Suppressor macrophage treated with lipopolysaccharide for 1 hour (primary cell): ENCODE results near the gene LBHD1.

Source experiments
- DNase-seq, 3 donors: peaks; one replicate each; pipeline ENCODE4 v3.0.0-alpha.2; 2020 to 2022

LBHD1 gene

GRCh38 chr11:62671608-62672389, at the start of gene LBHD1, which contains the start of gene UQCC3:
Gene LBHD1 (minus strand): TSS chr11:62672267. CDS start chr11:62670031, 2,236 bp downstream.
Gene UQCC3 (plus strand): TSS chr11:62671673. CDS start chr11:62671746, 73 bp downstream.
- peak; percentile 87 to 92 (median 91) for DNase-seq

- DNase-seq, result no peak
These were observed 47.4 kb upstream of the LBHD1 start for GRCh38 chr11:62719302-62719978.

- no peak for DNase-seq
These were observed 44.7 kb upstream of the LBHD1 start for GRCh38 chr11:62716816-62717215.

- DNase-seq, result no peak
These were observed 44.1 kb upstream of the LBHD1 start for GRCh38 chr11:62716206-62716605.

- DNase-seq, result no peak
These were observed 43.4 kb upstream of the LBHD1 start for GRCh38 chr11:62715150-62716130.

GRCh38 chr11:62713343-62713742, 41.3 kb upstream of the LBHD1 start:
- DNase-seq, result no peak

- no peak for DNase-seq
These were observed 40.8 kb upstream of the LBHD1 start for GRCh38 chr11:62712861-62713260.

GRCh38 chr11:62712276-62712812, 40.3 kb upstream of the LBHD1 start:
- no peak for DNase-seq

- DNase-seq, result peak; percentile 47 to 74 (median 69)
These were observed 37.9 kb upstream of the LBHD1 start for GRCh38 chr11:62710001-62710345.

GRCh38 chr11:62709247-62710000, 37.4 kb upstream of the LBHD1 start:
- DNase-seq, result peak; percentile 98 to 99 (median 98)

GRCh38 chr11:62708793-62709192, 36.7 kb upstream of the LBHD1 start:
- no peak for DNase-seq

- no peak for DNase-seq
These were observed 36.3 kb upstream of the LBHD1 start for GRCh38 chr11:62708392-62708791.

- no peak for DNase-seq
These were observed 35.3 kb upstream of the LBHD1 start, which contains the start of the genes BSCL2 and GNG3 for GRCh38 chr11:62707277-62707861. Gene BSCL2 (minus strand): TSS chr11:62707424. CDS start chr11:62707195, 229 bp downstream. Gene GNG3 (plus strand): TSS chr11:62707676. CDS start chr11:62708296, 620 bp downstream.

- no peak for DNase-seq
These were observed 34.8 kb upstream of the LBHD1 start for GRCh38 chr11:62706850-62707247.

GRCh38 chr11:62705880-62706849, 34.1 kb upstream of the LBHD1 start:
- DNase-seq, result peak; percentile 96 to 99 (median 98)

GRCh38 chr11:62705413-62705812, 33.3 kb upstream of the LBHD1 start:
- no peak for DNase-seq

- DNase-seq, result peak; percentile 19 to 38 (median 28)
These were observed 31.9 kb upstream of the LBHD1 start for GRCh38 chr11:62703921-62704320.

- peak; percentile 85 to 95 (median 93) for DNase-seq
These were observed 30.2 kb upstream of the LBHD1 start for GRCh38 chr11:62702246-62702645.

GRCh38 chr11:62694455-62695167, 22.5 kb upstream of the LBHD1 start:
- DNase-seq, result peak; percentile 88 to 93 (median 90)
